DMS153 (cell line): Measurements from ENCODE around the gene ENDOG.
"Not testable (repeated sequence)": the region's sequence is repeated elsewhere in the genome, so short reads cannot be mapped to it uniquely, and the experiment has no call there.

Experiments
- DNase-seq: peaks from one replicate; lab custom pipeline; 2025; lab: John Stamatoyannopoulos, UW

ENDOG gene

DNA sequence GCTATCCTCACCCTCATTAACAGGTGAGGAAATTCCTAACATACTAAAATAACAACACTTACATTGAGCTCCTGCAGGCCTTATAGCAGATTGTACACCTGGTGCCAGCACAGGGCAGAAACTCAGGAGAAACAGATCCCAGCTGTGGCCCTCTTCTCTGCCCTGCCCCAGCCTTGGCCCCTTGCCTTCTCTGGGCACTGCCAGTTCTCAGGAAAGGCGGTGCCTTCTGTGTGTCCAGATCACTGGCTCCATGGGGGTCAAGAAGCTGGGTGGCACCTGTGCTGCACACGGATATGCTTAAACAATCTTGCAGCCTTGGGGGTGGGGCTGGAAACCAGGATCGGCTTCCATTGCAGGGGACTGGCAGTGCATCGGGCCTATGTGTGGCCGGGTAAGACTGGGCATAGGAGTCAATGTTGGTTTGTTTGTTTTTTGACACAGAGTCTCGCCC lies 44.1 kb downstream of the ENDOG start:
- no peak for DNase-seq

DNA sequence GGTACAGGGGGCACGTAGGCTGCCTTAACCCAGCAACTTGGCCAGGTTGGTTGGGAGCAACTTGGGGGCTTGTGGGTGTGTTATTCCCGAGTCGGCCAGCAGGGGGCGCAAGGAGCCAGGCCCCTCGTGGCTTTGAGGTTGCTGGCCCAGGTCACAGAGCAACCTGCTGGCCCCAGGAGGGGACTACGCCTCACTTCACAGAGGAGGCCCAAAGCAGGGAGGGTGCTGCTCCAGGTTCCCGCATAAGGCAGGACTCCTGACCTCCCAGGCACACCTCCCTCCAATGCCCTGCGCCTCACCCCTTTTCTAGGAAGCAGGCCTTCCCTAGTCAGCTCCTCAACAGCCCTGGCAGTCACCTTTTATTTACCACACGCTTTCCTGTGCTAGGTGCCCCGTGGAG lies 45.3 kb downstream of the ENDOG start:
- peak; percentile 6 for DNase-seq

DNA sequence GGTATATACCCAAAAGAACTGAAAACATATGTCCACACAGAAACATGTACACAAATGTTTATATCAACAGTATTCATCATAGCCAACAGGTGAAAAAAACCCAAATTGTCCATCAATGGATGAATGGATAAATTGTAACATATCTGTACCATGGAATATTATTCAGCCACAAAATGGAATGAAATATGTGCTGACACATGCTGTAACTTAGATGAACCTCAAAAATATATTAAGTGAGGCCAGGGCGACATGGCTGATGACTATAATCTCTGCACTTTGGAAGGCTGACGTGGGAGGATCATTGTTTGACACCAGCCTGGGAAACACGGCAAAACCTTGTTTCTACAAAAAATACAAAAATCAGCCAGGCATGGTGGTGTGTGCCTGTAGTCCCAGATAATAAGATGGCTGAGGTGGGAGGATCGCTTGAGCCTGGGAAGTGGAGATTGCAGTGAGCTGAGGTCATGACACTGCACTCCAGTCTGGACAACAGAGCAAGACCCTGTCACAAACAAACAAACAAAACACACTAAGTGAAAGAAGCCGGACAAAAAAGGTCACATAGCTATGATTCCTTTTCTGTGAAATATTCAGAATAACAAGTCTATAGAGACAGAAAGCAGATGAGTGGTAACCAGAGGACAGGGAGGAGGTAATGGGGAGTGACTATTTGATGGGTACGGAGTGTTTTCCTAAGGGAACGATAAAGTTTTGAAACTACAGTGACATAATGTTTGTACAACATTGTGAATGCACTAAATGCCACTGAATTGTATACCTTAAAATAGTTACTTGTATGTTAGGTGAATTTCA lies 52.0 kb downstream of the ENDOG start:
- no peak for DNase-seq

DNA sequence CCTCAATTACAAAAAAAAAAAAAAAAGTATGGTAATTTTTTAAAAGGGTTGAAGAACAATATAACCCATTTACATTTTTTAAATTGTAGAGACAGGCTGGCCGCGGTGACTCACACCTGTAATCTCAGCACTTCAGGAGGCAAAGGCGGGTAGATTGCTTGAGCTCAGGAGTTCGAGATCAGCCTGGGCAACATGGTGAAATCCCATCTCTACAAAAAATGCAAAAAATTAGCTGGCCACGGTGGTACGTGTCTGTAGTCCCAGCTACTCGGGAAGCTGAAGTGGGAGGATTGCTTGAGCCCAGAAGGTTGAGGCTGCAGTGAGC lies 52.6 kb downstream of the ENDOG start:
- DNase-seq: not testable (repeated sequence)
